GM12873 (cell line): ENCODE measurements around the gene MATN1.

Experiments used
- TF ChIP-seq, protein P1 (sequence below): IDR thresholded peaks from 2 replicates; pipeline ENCODE4 v1.5.1; 2012; ENCODE audit warnings: low read depth, mild to moderate bottlenecking, moderate library complexity, low read length, control low read depth; ENCODE audit not compliant: insufficient read depth; ENCODE audit errors: missing control alignments

Gene MATN1

DNA sequence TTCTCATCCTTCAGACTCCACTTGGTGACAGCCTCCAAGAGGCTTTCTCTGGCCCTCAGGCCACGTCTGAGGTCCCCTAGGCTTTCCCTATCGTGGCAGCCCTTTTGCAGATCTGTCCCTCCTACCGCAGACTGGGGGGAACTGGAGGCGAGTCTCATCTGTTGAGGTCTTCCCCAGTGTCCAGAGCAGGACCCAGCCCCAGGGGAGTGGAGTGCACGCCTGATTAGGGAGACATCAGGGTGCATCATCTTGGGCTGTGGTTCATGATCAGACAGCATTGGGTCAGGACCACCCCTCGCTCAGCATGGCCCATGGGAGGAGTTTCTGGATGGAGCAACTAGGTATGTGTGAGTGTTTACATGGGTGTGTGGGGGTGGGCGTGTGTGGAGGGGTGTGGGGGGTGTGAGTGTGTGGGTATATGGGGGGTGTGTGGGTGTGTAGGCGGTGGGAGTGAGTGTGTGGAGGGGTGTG, 8.5 kb upstream of the MATN1 start:
- TF ChIP-seq, protein P1, sequence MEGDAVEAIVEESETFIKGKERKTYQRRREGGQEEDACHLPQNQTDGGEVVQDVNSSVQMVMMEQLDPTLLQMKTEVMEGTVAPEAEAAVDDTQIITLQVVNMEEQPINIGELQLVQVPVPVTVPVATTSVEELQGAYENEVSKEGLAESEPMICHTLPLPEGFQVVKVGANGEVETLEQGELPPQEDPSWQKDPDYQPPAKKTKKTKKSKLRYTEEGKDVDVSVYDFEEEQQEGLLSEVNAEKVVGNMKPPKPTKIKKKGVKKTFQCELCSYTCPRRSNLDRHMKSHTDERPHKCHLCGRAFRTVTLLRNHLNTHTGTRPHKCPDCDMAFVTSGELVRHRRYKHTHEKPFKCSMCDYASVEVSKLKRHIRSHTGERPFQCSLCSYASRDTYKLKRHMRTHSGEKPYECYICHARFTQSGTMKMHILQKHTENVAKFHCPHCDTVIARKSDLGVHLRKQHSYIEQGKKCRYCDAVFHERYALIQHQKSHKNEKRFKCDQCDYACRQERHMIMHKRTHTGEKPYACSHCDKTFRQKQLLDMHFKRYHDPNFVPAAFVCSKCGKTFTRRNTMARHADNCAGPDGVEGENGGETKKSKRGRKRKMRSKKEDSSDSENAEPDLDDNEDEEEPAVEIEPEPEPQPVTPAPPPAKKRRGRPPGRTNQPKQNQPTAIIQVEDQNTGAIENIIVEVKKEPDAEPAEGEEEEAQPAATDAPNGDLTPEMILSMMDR = no peak

- TF ChIP-seq, protein P1 = no peak
Observed at GRCh38 chr1:30731109-30731805, 7.9 kb upstream of the MATN1 start.

GRCh38 chr1:30730346-30731108, 7.1 kb upstream of the MATN1 start:
- TF ChIP-seq, protein P1 = no peak

DNA sequence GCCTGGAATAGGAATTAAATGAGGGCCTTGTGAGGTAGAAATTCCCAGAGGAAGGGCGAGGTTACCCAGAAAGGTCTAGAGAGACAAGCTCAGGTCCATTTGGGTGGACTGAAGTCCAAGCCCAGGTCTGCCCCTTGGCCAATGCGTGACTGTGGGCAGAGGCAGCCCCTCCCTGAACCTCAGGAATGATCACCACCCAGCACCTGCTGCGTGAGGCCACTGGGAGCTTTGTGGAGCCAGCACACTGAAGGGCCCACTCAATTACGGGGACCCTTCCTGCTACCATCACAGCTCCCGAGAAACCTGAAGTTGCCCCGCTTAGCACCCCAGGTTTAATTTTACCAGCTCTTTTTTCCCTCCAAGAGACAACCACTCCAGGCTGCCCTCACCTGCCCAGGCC, 6.5 kb upstream of the MATN1 start:
- TF ChIP-seq, protein P1 = no peak

- TF ChIP-seq, protein P1 = no peak
Observed at GRCh38 chr1:30728832-30729638, 5.7 kb upstream of the MATN1 start.

DNA sequence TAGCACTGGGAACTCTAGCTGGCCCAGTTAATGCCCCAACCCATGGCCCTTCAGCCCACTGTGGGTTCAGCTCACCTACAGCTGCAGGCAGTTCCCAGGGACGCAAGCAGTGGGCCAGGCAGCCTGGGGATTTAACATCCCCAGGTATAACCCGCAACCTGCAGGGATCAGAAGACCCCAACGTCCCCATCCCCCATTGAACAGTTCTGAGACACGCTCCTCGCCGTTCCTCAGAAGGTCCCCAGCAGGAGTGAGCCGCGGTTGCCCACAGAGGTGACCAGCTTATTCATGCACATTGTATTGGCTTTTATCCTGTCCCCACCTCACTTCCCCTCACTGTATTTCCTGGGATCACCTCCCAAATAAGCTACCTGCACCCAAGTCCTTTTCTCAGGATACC, 5.0 kb upstream of the MATN1 start:
- TF ChIP-seq, protein P1 = no peak

DNA sequence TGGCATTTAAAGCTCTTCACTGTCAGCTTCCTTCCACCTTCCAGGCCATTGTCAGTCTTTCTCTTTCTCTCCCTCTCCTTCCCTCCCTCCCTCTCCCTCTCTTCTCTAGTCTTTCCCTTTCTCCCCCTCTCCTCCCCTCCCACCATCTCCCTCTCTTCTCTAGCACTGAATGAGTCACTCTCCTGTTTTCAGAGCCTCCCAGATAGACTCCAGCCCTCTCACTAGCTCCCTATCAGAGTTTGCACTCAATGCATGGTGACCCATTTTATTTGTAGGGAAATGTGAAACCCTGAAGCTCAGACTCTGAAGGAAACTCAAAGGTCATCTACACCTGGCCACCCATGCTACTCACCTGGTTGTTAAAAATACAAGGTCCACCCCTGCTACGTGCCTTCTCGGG, 4.4 kb upstream of the MATN1 start:
- TF ChIP-seq, protein P1 = no peak
